WTC11 (cell line): ENCODE data around the gene NFATC2.

ENCODE experiments used
- CTCF ChIP-seq: fragments of 200-600 bp; IDR thresholded peaks from 2 replicates; pipeline ENCODE4 v1.8.0; 2022; ENCODE audit warnings: antibody characterized with exemption
- JUN ChIP-seq: sonication (generic); formaldehyde crosslinking; IDR thresholded peaks from 2 replicates; pipeline ENCODE4 v1.8.0; 2023; ENCODE audit warnings: mild to moderate bottlenecking, missing genetic modification reagents
- USF2 ChIP-seq: sonication (generic); formaldehyde crosslinking; IDR thresholded peaks from 2 replicates; pipeline ENCODE4 v1.8.1; 2023; ENCODE audit warnings: mild to moderate bottlenecking, missing genetic modification reagents, moderate library complexity

GRCh38 chr20:51510169-51510568 lies 32.4 kb downstream of the NFATC2 start:
- TF ChIP-seq CTCF (no peak), USF2 (CRISPR knock-in tag) (no peak), JUN (CRISPR knock-in tag) (no peak)
